ENCODE results near the gene RMC1.
"Not testable (repeated sequence)": the region's sequence is repeated elsewhere in the genome, so short reads cannot be mapped to it uniquely, and the experiment has no call there.

The RMC1 gene

GRCh38 chr18:23498877-23499276, 4.4 kb upstream of the RMC1 start:
- DNase-seq, result peak; percentile 69

DNA sequence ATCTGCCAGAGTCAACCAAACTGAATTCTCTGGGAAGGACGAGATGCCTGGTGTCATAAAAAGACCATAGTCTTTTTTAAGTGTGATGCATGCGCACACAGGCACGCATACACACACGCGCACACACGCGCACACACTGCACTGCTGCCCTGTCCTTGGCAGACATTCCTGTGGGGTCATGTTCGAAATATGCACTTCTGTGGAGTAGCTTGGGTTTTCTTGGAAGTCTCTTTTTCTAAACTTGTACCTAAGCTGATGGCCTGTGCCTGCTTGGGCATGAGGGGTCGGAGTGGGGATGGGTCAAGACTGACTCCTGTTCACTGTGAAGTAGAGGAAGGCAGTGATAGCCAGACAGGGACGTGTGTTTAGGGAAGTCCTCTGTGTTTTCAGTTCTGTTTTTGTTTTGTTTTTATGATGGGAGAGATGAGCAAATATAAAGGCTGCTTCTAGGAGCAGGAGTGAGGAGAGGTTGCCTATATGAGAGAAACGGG, 4.0 kb upstream of the RMC1 start:
- no peak for DNase-seq

GRCh38 chr18:23501626-23502025, 1.7 kb upstream of the RMC1 start:
- DNase-seq, result no peak

DNA sequence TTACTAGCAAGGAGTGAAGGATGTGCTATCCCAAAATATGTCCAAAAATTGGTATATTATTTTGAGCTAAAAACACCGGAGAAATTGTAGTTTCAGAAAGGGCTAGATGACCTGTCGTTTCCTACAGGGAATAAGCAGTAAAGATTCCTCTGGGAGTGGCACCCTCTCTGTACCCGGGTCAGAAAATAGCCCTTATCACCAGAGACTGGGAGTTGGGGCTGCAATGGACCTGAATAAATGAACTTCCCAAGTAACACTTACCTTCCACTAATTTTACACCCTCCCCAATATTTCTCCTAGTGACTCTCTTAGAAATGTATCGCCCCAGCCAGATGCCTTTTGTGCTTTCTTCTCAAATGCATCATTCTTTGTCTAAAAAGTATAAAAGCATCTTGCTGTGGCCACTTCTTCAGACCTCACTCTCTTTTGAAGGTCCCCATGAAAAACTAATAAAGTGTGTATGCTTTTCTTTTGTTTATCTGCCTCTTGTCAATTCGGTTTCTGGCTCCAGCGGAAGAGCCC, 734 bp upstream of the RMC1 start:
- no peak for DNase-seq

DNA sequence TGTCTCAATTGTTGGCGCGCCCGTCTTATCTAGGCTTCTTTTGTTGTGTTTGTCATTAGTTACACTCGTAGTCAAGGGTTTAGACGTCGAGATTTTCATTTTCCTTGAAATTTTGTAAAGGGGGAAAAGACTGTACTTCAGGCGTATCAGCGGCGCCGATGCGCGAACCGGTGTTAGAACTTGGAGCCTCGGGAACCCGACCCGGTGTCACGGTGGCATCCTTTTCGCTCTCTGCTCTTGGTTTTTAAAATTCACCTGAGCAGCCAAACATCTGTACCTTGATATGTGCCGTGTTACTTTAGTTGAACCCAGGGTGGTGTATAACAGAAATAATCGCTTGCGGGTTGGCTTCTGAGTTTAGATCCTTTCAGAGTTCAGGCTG, 643 bp downstream of the RMC1 start:
- no peak for DNase-seq

GRCh38 chr18:23504720-23505119, 1.4 kb downstream of the RMC1 start:
- no peak for DNase-seq

GRCh38 chr18:23506393-23506792, 3.1 kb downstream of the RMC1 start:
- DNase-seq, result no peak

DNA sequence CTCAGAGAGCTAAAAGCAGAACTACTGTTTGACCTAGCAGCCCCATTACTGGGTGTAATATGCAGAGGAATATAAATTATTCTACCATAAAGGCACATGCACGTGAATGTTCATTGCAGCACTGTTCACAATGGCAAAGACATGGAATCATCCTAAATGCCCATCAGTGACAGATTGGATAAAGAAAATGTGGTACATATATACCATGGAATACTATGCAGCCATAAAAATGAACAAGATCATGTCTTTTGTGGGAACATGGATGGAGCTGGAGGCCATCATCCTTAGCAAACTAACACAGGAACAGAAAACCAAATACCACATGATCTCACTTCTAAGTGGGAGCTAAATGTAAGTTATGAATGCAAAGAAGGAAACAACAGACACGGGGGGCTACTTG, 7.6 kb downstream of the RMC1 start:
- DNase-seq, result not testable (repeated sequence)

DNA sequence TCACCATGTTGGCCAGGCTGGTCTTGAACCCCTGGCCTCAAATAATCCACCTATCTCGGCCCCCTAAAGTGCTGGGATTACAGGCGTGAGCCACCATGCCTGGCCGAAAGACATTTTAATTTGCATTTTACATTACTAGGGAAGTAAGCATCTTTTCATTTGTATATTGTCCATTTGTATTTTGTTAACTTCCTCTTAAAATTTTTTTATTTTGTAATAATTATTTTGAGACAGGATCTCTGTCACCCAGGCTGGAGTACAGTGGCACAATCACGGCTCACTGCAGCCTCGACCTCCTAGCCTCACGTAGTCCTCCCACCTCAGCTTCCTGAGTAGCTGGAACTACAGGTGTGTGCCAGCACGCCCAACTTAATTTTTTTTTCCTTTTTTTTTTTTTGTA, 8.9 kb downstream of the RMC1 start:
- not testable (repeated sequence) for DNase-seq

DNA sequence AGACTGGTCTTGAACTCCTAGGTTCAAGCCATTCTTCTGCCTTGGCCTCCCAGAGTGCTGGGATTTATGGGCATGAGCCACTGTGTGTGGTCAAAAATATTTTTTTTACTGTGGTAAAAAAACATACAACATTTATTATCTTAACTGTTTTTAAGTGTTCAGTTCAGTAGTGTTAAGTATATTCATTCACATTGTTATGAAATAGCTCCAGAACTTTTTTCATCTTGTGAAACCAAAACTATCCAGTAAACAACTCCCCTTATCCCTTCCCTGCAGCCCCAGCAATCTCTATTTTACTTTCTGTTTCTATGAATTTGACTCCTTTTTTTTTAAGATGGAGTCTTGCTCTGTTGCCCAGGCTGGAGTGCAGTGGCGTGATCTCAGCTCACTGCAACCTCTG, 9.3 kb downstream of the RMC1 start:
- no peak for DNase-seq

DNA sequence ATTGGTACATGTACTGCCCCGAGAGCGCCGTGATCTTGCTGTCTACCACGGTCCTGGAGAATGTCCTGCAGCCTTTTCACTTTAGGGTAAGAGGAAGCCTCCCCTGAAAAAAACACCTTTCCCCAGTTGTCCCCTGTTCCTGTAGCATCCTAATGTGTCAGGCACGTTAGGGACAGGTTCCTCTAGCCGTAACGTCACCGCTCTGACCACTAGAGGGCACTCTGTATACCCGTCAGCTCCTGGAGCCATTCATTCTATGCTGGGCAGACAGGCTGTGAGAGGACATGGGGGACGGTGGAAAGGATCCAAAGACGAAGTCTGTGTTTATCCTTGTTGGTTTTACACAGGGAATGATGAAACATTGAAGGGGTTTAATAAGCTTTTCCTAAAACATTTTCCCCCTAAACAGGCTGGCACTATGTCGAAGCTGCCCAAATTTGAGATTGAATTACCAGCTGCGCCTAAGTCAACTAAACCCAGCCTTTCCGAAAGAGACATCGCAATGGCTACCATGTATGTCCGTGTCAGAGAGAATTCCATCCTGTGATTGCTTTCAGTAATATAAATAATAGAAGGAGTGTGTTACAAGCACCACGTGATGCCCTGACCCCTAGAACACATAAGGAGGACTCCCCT, 12.7 kb downstream of the RMC1 start:
- peak; percentile 70 for DNase-seq

- no peak for DNase-seq
Measured at GRCh38 chr18:23519734-23520133, 16.4 kb downstream of the RMC1 start.

DNA sequence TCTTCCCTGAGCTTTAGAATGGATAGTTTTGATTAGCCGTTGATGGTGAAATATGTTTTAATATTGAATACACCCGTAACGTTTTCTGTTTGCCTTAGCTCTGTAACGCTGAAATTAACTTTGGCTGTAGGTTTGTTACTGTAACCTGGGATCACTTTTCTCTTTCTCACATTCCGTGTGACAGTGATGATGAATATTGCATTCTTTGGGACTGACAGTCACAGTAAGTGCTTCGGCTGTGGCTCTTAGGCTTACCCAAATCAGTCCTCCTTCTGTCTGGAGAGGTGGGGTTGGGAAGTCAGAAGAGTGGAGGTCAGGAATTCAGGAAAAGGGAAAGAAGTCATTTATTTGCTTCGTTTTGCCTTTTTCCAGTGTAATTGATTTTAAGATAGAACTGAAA, 18.0 kb downstream of the RMC1 start:
- no peak for DNase-seq

GRCh38 chr18:23521907-23522306, 18.6 kb downstream of the RMC1 start:
- no peak for DNase-seq

DNA sequence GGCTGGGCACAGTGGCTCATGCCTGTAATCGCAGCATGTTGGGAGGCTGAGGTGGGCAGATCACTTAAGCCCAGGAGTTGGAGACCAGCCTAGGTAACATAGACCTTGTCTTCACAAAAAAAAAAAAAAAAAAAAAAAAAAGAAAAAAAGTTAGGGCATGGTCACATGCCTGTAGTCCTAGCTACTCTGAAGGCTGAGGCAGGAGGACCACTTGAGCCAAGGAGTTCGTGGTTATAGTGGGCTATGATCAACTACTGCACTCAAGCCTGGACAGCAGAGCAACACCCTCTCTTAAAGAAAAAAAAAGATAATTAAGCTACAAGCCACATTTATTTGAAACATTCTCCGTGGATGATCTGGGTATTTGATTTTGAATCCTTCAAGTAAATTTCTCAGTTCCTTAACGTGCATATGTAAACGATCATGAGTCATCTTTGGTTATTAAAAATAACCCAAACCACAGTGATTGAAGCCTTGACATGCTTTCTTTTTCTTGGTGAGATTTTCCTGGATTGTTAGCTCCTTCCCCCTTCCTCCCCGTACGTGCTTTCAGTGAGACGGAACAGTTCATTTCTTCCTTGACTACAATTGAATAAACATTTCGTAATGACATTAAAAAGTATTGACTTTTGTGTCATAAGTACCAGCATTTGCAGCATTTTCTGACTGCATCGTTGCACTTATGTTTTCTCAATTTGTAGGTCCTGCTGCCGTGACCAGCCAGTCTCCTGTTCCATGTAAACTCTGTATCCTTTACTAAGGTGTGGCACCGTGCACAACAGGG, 20.3 kb downstream of the RMC1 start:
- DNase-seq, result no peak

GRCh38 chr18:23524213-23524707, 20.9 kb downstream of the RMC1 start:
- no peak for DNase-seq

DNA sequence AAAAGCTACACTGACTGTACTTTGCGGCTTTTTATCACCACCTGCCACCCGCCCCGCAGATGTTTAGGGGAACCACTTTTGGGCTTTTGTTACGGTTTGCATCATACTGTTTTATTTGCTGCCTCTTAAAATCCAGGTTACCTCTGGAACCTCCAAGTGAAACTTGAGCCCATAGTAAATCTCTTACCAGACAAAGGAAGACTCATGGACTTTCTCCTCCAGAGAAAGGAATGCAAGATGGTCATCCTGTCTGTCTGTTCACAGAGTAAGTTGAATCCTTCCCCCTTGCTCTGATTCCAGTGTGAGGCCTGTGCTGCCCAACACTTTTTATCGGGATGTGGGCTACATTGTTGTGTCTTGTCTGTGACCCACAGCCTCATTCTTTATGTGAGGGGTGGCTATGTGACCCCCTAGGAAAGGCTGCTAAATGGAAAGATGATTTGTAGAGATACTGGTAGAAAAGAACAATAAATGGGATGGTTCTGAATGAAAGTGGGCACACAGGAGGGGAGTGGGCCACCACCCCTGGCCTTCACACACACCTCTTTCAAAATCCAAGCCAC, 23.3 kb downstream of the RMC1 start:
- no peak for DNase-seq

DNA sequence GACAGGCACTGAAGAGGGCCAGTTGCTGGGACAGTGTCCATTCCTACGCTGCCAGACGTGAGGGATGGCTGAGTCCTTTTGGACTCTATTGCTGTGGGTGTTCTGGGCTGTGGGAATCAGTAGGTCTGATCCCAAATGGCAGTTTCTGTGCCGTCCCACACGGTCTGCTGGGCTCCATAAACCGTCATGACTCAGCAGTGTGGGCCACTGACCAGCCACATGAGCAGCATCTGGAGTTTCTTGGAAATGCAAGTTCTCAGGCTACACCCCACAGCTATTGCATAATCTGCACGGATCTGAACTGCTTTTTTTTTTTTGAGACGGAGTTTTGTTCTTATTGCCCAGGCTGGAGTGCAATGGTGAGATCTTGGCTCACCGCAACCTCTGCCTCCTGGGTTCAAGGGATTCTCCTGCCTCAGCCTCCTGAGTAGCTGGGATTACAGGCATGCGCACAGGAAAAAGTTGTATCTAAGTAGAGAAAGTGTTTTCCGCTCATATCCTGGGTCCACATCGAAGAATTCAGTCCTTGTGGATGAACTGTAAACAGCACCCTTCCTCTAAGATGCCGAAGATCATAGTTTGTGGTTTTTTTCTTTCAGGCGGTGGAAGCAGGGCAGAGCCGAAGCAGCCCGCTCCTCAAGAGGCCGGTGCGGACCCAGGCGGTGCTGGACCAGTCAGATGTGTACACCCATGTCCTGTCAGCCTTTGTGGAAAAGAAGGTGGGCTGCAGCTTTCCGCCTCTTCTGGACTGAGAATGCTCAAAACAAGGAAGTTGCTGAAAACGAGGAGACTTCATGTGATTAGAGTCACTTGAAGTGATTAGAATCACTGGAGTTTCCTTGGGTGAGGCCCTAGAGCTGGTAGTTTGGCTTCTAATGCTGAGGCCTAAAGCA, 25.5 kb downstream of the RMC1 start:
- DNase-seq, result no peak

DNA sequence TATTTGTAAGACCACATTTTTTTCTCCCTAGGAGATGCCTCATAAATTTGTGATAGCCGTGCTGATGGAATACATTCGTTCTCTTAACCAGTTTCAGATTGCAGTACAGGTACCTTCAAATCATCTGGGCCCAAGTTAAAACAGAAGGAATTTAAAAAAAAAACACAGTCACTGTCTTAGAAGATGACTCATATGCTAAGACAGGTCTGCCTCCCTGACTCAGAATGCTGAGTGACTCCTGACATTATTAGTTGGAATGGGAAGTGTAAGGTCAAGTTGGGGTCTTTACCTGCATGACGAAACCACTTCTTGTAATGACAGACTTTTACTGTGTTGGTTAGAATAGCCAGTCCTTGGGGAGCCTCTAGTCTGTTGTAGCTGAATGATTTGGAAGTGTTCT, 26.3 kb downstream of the RMC1 start:
- no peak for DNase-seq

GRCh38 chr18:23530195-23530594, 26.9 kb downstream of the RMC1 start:
- DNase-seq, result no peak

GRCh38 chr18:23531912-23532311, 28.6 kb downstream of the RMC1 start:
- DNase-seq, result no peak

DNA sequence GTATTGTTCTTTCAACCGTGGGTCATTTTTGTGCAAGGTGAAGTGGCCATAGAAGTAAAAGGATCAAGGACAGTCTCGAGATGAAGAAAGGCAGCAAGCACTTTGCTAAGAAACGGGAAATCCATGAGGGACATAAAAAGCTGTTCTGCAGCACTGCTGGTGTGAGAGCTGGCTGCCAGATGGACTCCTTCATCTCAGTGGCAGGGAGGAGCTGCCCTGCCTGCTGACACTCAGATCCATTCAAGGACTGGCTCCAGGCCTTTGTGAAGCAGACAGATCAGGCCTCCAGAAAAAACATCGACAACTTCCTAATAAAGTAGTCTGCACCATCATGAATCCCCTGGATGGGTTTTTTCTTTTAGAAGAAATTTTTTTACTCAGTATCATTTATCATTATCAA, 29.5 kb downstream of the RMC1 start:
- no peak for DNase-seq

DNA sequence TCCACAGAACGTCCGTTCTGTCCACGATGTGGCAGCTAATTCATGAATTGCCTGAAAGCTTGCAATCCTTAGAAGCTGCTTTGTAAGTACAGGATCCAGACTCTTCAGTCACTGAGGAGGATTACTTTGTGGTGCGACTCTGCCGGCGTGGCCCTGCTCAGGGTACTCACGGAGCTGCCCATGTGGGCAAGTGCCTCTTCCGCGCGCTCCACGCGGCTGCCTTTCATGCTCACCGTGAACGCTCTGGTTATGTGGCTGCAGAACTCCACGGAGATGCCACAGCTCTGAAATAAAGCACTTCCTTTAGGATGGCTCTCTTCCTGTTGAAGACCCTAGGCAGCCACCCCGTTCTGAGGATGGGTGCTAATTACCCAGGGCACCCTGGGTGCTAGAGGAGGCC, 31.0 kb downstream of the RMC1 start:
- DNase-seq, result no peak
